GM12878 (cell line): ENCODE measurements around the gene DAGLA. TPM values are rescaled to one million over a fixed set of nuclear protein-coding genes. Genes with fewer than 3 reads are reported as not detected.

Experiments used
- ATF7 ChIP-seq: fragments of 450-650 bp; IDR thresholded peaks from 2 replicates; pipeline ENCODE4 v1.6.1; 2016; ENCODE audit warnings: low read depth, mild to moderate bottlenecking
- KDM1A ChIP-seq: fragments of 200-600 bp; sonication (generic); IDR thresholded peaks from 2 replicates; pipeline ENCODE4 v1.6.1; 2016; ENCODE audit warnings: borderline replicate concordance
- SMARCA5 ChIP-seq: fragments of 450-650 bp; IDR thresholded peaks from 2 replicates; pipeline ENCODE4 v1.6.1; 2017; ENCODE audit warnings: mild to moderate bottlenecking
- WRNIP1 ChIP-seq: IDR thresholded peaks from 2 replicates; pipeline ENCODE4 v1.6.1; 2011; ENCODE audit warnings: low read depth, low read length, improper control_type of control experiment, borderline replicate concordance
- polyA plus RNA-seq, 11 experiments: library from polyadenylated mRNA; depleted of rRNA in 4 of 11; unstranded in 6 of 11; stranded (reverse) in 5 of 11; fragments of >200 nt; fragmentation: Nextera tagmentation in 4 of 11; fragmentation: Illumina TruSeq in 1 of 11; extraction: Ambion mirVana in 4 of 11; extraction: Trizol in 1 of 11; gene quantifications; 1 replicate in 1 of 11; 2 replicates in 10 of 11; pipeline versions ENCODE4 v1.2.1 to v1.2.3, GENCODE V29; 2011 to 2016; ENCODE audit warnings: inconsistent platforms in 2 of 11, missing spikeins in 2 of 11, low read depth in 1 of 11
- total RNA-seq, 4 experiments: library from RNA; depleted of rRNA in 3 of 4; stranded (reverse); fragments of >200 nt in 3 of 4; fragmentation: Illumina TruSeq in 1 of 4; extraction: Trizol in 1 of 4; gene quantifications; 2 replicates each; pipeline versions ENCODE4 v1.2.1 to v1.2.3, GENCODE V29; 2013 to 2021
- TF ChIP-seq, protein P1 (sequence below): fragments of 450-650 bp; IDR thresholded peaks from 2 replicates; pipeline ENCODE4 v1.6.1; 2017; ENCODE audit warnings: borderline replicate concordance
- TF ChIP-seq, protein P2 (sequence below): fragments of 450-650 bp; IDR thresholded peaks from 2 replicates; pipeline ENCODE4 v1.6.1; 2018; ENCODE audit warnings: borderline replicate concordance, mild to moderate bottlenecking; ENCODE audit not compliant: partially characterized antibody
- TF ChIP-seq, protein P3 (sequence below): fragments of 450-650 bp; IDR thresholded peaks from 2 replicates; pipeline ENCODE4 v1.6.1; 2016; ENCODE audit warnings: mild to moderate bottlenecking, moderate library complexity, borderline replicate concordance
- TF ChIP-seq, protein P4 (sequence below): IDR thresholded peaks from 2 replicates; pipeline ENCODE4 v1.6.1; 2011; ENCODE audit warnings: borderline replicate concordance, low read depth, mild to moderate bottlenecking, moderate library complexity, low read length; ENCODE audit not compliant: insufficient read depth, poor library complexity, severe bottlenecking

Gene DAGLA
- total and polyA plus RNA-seq, 10 of the 15 experiments (the other 5 are each of a cell fraction or from before 2014, with no cell fraction given) = 0.05 TPM; not detected in 9

DNA sequence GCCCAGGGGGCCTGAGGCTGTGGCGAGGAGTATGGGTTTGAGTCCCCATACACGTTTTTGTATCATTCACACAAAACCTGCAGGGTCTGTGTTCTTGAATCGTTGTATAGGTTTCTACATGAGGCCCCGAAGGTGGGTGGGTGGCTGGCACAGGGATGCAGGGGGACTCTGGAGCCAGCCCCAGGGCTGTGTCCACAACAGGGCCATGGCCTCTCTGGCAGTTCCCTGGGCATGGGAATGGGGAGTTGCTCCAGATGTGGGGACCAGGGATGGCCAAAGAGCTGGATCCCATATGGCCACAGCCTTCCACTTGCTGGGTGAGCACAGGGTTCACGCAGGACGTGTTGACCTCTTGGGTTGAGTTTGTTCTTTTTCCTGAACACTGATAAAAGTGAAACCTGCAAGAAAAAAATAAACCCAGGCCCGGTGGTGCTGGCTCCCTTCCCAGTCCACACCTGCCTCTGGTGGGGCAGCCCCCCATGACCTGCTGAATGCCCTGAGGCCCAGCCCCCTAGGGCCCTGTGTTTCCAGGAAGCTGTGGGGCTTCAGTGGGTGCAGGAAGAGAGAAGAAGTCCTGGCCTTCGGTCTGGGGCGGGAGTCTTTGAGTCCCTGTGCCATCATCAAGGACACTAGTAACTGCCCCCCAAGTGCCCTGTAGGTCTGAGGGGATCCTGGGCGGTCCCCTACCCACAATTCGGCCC lies 88.3 kb downstream of the DAGLA start (continued):
- TF ChIP-seq, protein P1, sequence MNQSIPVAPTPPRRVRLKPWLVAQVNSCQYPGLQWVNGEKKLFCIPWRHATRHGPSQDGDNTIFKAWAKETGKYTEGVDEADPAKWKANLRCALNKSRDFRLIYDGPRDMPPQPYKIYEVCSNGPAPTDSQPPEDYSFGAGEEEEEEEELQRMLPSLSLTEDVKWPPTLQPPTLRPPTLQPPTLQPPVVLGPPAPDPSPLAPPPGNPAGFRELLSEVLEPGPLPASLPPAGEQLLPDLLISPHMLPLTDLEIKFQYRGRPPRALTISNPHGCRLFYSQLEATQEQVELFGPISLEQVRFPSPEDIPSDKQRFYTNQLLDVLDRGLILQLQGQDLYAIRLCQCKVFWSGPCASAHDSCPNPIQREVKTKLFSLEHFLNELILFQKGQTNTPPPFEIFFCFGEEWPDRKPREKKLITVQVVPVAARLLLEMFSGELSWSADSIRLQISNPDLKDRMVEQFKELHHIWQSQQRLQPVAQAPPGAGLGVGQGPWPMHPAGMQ = no peak
- TF ChIP-seq WRNIP1 (no peak), ATF7 (no peak), SMARCA5 (no peak), KDM1A (no peak)
- TF ChIP-seq, protein P2, sequence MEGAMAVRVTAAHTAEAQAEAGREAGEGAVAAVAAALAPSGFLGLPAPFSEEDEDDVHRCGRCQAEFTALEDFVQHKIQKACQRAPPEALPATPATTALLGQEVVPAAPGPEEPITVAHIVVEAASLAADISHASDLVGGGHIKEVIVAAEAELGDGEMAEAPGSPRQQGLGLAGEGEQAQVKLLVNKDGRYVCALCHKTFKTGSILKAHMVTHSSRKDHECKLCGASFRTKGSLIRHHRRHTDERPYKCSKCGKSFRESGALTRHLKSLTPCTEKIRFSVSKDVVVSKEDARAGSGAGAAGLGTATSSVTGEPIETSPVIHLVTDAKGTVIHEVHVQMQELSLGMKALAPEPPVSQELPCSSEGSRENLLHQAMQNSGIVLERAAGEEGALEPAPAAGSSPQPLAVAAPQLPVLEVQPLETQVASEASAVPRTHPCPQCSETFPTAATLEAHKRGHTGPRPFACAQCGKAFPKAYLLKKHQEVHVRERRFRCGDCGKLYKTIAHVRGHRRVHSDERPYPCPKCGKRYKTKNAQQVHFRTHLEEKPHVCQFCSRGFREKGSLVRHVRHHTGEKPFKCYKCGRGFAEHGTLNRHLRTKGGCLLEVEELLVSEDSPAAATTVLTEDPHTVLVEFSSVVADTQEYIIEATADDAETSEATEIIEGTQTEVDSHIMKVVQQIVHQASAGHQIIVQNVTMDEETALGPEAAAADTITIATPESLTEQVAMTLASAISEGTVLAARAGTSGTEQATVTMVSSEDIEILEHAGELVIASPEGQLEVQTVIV = no peak
- TF ChIP-seq, protein P3, sequence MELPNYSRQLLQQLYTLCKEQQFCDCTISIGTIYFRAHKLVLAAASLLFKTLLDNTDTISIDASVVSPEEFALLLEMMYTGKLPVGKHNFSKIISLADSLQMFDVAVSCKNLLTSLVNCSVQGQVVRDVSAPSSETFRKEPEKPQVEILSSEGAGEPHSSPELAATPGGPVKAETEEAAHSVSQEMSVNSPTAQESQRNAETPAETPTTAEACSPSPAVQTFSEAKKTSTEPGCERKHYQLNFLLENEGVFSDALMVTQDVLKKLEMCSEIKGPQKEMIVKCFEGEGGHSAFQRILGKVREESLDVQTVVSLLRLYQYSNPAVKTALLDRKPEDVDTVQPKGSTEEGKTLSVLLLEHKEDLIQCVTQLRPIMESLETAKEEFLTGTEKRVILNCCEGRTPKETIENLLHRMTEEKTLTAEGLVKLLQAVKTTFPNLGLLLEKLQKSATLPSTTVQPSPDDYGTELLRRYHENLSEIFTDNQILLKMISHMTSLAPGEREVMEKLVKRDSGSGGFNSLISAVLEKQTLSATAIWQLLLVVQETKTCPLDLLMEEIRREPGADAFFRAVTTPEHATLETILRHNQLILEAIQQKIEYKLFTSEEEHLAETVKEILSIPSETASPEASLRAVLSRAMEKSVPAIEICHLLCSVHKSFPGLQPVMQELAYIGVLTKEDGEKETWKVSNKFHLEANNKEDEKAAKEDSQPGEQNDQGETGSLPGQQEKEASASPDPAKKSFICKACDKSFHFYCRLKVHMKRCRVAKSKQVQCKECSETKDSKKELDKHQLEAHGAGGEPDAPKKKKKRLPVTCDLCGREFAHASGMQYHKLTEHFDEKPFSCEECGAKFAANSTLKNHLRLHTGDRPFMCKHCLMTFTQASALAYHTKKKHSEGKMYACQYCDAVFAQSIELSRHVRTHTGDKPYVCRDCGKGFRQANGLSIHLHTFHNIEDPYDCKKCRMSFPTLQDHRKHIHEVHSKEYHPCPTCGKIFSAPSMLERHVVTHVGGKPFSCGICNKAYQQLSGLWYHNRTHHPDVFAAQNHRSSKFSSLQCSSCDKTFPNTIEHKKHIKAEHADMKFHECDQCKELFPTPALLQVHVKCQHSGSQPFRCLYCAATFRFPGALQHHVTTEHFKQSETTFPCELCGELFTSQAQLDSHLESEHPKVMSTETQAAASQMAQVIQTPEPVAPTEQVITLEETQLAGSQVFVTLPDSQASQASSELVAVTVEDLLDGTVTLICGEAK = no peak
- TF ChIP-seq, protein P4, sequence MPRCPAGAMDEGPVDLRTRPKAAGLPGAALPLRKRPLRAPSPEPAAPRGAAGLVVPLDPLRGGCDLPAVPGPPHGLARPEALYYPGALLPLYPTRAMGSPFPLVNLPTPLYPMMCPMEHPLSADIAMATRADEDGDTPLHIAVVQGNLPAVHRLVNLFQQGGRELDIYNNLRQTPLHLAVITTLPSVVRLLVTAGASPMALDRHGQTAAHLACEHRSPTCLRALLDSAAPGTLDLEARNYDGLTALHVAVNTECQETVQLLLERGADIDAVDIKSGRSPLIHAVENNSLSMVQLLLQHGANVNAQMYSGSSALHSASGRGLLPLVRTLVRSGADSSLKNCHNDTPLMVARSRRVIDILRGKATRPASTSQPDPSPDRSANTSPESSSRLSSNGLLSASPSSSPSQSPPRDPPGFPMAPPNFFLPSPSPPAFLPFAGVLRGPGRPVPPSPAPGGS = no peak
